Raji (cell line): ENCODE data around the gene TIPARP.

Experiments used
- POLR2A ChIP-seq: IDR thresholded peaks from 2 replicates; pipeline ENCODE4 v1.6.1; 2011; ENCODE audit warnings: low read depth, low read length, control low read depth; ENCODE audit not compliant: insufficient read depth

TIPARP gene

DNA sequence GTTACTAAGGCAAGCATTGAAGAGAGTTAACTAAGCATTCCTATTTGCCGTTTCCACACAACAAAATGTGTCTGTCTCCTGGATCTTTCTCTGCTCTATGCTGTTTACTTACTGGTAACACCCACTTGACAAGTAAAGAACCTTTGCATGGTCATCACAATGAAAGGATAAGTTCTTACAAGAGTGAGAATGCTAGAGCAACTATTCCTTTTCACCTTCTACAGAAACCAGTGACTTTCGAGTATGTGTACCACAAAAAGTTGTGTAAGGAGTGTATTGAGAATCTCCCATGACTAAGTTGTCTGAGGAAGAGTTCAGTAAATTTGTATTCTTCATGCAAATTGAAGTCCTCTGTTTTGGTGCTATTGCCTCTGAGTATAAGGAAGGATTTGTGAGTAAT, 10.8 kb downstream of the TIPARP start:
- TF ChIP-seq POLR2A: no peak

DNA sequence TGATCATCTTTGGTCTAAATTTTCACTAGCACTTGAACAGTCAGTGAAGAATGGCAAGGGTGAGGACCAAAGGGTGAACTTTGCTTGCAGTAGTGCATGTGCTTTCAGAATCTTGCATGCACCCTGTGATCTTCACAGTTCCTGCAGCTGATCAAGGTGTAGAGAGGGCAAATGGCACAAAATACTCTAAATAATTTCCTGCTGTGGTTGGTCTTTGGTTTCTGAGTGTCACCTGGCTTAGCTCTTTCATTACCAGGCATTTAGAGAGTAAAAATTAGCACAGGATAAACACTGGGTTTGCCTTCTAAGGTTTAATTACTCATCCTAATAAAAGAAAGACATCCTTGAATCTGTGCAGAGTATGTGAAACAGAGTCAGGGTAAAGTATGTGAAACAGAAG, 11.4 kb downstream of the TIPARP start:
- no peak for TF ChIP-seq POLR2A

DNA sequence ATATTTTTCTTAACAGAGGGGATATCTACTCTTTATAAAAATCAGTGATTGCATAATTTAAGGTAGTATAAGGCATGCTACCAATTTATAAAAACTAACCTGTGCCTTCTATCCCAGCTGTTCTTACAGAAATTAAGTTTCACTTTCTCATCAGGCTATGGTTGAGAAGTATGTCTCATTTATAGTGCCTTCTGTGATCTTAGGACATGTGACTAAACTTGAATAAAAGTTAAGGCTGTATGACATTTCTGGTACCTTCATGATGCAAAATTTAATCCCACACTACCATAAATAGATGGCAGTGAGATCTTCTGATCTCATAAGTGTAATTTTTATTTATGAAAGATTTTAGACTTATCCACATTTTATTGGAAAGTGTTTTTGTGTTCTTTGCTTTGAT, 12.6 kb downstream of the TIPARP start:
- no peak for TF ChIP-seq POLR2A

DNA sequence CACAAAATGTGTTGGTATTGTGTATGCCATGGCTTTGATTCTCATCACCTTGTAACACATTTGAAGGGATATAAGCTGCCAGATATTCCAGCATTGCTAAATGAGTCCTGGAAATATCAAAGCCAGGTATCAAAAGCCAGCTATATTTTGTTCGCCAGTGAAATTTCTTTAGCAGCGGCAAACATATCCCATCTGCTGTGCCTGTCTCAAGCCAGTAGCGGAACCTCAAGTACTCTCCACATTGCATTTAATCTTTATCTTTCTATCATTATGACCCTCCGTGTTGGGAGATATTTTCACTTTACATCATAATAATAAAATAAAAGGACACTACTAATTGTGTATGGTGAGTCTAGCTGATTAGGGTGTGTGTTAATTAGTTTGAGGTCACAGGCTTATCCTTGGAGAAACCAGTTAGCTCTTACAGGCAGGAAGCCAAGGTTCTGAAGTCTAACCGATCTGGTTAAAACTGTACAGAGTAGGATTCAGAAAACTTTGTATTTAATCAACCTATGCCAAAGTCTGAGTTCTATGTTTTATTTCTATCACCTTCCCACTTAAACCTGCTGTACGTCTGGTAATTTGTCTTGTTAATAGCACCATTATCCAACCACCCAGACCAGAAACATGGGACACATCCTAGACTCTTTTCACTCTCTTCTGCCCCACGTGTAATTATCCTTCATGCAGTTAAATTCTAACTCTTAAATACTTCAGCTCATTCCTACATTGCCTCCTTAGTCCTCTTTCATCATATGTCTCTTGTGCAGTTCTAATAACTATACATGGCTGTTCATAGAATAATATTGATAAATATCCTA, 14.5 kb downstream of the TIPARP start:
- TF ChIP-seq POLR2A: no peak

DNA sequence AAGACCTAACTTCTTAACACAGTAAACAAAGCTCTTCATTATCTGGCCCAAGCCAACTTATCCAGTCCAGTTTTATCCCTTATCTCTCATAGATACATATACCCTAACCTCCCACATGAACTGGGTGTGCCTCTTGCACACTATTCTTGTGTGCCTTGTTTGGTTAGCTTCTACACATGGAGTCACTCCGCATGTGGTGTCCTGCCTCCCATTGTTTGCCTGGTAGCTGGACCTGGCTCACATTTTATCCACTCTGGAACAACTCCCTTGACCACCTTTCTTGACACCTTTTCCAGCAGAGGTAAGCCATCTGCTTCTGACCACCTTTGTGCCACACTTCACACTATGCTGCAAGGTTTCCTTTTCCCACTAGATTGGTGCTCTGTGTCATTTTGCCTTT, 15.2 kb downstream of the TIPARP start:
- TF ChIP-seq POLR2A: no peak

DNA sequence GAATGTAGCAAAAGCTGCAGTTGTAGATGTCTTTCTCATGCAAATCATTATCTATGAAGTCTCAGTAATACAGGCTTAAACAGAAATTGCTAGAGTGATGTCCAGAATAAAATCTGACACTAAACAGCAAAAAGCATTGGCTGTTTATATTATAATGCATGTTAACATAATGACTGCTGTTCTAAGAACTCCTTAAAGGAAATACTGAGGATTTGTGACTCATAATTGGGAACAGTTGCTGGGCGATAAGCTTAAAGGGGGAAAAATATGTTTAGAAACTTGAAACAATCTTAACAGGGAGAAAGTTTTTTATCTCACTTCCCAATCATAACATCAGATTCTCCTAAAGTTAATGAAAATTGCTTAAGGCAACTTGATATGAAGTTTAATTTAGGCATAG, 17.5 kb downstream of the TIPARP start:
- TF ChIP-seq POLR2A: no peak

DNA sequence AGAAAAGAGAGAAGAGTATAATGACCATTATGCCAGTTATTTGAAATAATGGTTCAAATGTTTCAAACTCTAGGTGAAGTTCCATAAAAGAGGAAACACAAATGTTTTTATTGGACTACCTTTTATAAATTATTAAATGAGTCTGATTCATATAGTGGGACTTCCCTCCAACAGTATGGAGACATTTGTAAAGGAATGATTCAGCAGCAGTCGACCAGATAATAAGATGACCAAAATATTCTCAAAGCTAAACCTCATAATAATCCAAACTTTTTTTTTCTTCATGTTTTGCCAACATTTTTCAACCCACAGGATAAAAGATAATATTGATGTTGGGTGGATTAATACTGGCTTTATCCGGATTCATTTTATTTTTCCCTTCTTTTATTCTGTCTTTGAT, 18.8 kb downstream of the TIPARP start:
- no peak for TF ChIP-seq POLR2A

DNA sequence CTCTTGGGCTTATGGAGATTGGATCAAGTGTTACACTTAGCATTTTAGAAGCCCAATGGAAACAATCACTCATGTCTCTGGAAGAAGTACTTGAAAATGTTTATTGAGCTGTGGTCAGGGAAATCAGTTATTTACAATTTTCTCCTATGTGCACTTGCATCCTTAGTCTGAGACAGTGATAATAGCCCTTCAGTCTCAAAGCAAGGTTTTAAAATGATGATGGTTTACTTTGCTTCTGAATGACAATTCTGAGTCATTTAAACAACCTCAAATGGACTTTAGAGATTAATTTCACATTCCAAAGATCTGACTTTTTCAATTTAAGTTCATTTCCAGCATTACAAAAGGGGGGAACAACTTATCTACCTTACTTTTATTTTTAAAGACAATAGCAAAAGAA, 20.1 kb downstream of the TIPARP start:
- no peak for TF ChIP-seq POLR2A

DNA sequence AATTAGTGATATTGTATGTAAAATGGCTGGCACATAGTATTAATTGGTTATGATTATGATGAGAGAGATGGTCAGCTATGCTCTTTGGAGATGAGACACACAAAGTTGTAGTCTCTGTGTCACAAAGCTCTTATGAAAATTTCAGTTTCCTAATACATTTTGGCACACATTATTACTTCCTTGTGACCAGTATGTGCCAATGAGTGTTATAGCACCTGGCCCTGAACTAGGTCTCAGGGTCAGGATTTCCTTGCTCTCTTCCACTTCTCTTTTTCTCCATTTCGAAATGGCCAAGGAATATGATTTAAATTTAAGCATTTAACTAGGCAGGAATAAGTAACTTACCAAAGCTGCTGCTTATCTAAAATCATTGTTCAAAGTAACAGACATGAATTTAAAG, 28.0 kb downstream of the TIPARP start:
- no peak for TF ChIP-seq POLR2A

DNA sequence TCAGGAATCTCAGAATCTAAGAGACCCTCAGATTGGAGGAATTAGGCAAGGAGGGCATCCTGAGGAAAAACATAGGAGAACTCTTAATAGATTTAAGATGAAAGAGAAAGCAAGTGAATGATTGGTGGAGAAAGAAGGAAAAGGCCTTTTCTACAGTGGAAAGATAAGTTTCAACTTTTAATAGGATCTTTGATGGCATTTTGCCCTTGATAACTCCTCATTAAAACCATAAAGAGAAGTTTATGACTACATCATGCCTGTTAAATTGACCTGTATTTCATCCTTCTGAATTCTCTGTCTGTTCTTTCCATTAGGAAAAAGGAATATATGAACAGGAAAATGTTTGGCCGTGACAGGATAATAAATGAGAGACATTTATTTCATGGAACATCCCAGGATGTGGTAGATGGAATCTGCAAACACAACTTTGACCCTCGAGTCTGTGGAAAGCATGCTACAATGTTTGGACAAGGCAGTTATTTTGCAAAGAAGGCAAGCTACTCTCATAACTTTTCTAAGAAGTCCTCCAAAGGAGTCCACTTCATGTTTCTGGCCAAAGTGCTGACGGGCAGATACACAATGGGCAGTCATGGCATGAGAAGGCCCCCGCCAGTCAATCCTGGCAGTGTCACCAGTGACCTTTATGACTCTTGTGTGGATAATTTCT, 30.1 kb downstream of the TIPARP start:
- no peak for TF ChIP-seq POLR2A

DNA sequence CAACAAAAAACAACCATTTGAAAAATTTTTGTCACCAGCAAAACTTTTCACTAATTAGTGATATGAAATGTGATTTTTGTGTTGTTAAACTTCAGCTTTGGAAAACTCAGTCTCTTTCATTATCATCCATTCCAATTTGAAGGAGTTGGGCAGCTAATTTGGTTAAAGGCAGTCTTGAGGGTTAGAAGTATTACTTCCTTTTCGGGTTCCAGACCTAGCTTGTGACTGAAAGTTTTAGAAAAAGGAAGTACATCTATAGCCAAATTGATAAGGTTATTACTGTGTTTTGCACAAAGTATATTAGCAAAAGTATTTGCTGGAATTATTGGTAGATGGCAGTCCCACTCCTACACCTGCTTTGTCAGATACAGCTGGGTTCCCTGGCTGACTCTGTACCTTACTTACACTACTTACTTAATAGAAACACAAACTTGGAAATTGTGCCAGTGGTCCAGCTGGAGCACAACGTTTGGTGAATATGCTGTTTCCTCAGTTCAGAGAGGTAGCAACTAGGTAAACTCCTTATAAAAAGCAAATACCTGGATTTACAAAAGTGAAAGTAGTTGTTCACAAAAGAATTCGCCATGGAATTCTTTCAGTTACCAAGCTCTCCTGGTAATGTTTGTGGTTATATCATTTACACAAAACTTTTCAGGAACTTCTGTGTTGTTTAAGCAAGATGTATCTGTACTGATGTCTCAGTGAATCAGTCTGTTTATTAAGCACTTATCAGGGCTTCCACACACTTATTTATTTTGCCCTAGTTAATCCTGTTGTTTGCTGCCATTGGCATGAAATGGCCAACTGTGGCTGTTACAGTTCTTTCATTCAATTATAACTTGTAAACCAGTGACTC, 31.6 kb downstream of the TIPARP start:
- TF ChIP-seq POLR2A: no peak

DNA sequence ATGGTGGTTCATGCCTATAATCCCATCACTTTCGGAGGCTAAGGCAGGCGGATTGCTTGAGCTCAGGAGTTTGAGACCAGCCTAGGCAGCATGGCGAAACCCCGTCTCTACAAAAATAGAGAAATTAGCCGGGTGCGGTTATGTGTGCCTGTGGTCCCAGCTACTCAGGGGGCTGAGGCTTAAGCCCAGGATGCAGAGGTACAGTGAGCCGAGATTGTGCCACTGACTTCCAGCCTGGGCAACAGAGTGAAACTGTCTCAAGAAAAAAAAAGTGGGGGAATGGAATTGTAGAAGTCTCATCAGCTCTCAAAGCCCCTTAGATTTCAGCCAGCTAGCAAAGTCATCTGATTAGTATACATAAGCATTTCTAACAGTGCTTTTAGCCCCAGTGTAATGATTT, 33.2 kb downstream of the TIPARP start:
- TF ChIP-seq POLR2A: no peak

DNA sequence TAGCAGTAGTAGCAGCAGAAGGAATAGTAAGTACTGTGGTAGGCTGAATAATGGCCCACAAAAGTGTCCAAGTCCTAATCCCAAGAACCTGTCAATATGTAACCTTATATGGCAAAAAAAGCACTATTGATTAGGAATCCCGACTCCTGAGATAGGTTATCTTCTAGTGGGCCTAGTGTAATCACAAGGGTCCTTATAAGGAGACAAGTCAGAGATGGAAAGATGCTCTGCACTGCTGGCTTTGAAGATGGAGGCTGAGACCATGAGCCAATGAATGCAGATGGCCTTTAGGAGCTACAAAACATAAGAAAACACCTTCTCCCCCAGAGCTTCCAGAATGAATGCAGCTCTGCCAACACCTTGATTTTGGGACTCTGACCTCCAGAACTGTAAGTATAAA, 36.0 kb downstream of the TIPARP start:
- TF ChIP-seq POLR2A: no peak

DNA sequence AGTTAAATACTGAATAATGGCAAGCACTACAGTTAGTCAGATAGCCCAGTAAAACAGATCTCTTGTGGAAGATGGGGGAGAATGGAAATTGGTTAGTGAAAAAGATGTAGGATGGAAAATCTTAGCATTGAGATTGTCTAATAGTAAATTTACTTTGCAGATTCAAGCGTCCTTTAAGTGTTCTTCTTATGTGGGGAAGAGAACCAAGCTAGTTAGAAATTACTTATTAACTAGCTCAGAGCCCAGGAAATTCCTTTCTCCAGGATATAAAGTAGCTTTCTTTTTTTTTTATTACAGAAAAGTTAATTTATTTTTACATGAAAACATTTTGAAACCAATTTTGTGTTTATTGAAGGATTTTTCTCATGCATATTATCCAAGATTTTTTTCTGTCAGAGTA, 36.7 kb downstream of the TIPARP start:
- TF ChIP-seq POLR2A: no peak

DNA sequence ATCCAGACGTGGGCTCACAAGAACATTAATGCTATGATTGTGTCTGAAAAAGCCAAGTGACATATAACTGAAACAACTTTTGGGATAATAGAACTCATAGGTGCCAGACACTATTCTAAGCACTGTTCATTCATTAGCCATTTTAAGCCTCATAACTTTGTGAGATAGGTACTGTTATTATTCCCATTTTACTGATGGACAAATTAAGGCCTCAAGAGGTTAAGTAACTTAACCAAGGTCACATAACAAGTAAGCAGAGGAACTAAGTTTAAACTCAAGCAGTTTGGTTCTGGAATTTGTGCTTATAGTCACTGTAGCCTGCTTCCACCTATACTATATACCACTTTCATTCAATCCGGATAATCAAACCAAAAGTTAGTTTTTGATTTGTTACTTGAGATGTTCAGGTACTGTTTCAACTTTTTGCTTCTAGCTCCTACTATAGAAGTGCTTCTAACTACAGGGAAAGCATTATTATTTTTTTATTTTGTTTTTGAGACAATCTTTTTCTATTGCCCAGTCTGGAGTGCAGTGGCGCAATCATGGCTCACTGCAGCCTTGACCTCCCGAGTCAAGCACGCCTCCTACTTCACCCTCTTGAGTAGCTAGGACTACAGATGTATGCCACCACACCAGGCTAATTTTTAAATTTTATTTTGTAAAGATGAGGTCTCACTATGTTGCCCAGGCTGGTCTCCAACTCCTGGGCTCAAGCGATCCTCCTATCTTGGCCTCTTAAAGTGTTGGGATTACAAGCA, 41.9 kb downstream of the TIPARP start:
- TF ChIP-seq POLR2A: no peak

DNA sequence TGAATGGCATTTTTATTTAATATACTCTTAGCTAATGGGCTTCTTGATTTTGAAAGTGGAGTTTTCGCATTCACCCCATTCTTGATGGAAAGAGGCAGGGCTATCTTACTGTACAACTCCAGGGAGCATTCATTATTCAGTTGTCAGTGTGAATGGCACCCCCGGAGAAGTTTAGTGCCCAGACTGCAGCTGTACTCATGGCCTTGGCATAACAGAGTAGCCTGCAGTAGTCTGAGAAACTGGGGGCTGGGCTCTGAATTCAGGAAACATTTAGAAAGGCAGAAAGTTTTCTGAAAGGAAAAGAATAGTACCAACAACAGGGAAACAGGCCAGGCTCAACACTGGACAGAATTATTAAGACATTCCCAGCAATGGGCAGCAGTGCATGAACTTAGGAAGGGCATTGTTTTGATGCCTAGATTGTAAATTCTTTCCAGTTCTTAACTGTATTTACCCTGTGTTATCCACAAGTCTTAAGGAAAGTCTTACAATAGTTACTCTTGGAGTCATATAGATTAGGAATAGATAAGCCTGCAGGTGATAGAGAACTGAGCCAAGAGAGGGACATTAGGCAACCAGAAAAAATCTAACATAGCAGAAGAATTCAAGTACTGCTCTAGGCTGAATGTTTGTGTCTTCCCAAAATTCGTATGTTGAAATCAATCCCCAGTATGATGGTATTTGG, 44.4 kb downstream of the TIPARP start:
- TF ChIP-seq POLR2A: no peak
